HTERT RPE-1 (cell line): ENCODE data around the gene DLL3.

Experiments
- in situ Hi-C: fragments of 300-500 bp; cut with MboI; formaldehyde crosslinking; loops from 4 replicates; pipeline ENCODE4 v1.14.3; 2020; ENCODE audit warnings: low sequenced_read_pairs

DLL3 gene

GRCh38 chr19:39515551-39516191 is 16.9 kb downstream of the DLL3 start:
- in situ Hi-C loops: no loop called here

GRCh38 chr19:39516270-39516669 is 17.5 kb downstream of the DLL3 start:
- in situ Hi-C loops: no loop called here

DNA sequence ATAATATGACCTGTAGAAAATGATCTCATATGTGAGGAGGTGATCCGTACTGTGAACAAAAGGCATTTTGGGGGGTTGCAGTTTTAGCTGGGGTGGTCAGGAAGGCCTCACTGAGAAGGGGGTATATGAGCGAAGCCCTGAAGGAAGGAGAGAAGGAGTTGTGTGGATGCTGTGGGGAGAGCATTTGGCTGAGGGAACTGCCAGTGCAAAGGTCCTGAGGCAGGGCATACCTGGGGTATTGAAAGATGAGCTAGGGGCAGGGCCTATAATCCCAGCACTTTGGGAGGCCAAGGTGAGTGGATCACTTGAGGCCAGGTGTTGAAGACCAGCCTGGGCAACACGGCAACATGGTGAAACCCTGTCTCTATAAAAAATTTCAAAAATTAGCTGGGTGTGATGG is 18.7 kb downstream of the DLL3 start:
- in situ Hi-C loops: no loop called here

DNA sequence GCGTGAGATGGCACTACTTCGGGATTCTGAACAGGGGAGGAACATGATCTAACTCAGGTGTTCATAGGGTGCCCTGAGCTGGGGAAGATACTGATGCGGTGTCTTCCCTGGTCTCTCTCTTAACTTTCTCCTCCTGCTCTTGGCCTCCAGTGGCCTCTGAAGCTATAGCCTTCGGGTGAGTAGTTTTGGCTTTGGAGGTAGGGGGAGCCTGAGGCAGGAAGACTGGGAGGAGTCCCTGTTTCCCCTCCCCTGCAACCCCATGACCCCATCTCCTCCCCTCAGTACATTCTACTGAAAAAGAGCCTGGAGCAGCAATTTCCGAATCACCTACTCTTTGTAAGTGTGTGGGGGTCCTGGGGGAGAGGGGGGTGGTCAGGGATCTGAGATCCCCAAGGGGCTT is 19.7 kb downstream of the DLL3 start:
- in situ Hi-C loops: no loop called here

GRCh38 chr19:39518975-39519374 is 20.2 kb downstream of the DLL3 start:
- in situ Hi-C loops: no loop called here

DNA sequence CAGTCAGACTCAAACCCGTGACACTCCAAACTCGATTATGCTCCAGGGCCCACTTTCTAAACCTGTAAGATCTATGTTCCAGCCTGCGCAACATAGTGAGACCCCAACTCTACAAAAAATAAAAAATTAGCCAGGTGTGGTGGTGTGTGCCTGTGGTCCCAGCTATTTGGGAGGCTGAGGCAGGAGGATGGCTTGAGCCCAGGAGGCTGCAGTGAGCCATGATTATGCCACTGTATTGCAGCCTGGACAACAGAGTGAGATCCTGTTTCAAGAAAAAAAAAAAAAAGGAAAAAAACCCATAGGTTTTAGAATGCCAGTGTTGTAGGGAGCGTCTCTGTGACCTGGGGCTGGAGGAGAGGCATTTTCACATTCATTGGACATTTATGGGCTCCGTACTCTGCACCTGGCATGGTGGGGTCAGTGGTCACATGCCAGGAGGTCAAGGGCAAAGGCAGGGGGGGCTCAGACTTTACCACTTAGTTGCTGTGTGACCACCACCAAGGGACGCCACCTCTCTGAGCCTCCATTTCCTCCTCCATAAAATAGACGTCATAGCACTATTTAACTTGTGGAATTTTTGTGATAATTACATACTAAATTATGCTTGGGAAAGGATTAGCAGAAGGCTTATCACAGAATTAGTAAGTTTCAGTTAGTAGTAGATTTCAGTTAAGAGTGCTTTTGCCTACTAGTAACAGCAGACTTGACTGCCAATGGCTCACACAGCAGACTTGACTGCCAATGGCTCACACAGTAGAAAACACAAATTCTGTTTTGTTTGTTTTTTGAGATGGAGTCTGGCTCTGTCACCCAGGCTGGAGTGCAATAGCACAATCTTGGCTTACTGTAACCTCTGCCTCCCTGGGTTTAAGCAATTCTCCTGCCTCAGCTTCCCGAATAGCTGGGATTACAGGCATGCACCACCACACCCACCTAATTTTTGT is 22.1 kb downstream of the DLL3 start:
- in situ Hi-C loops: no loop called here

GRCh38 chr19:39524495-39524894 is 25.7 kb downstream of the DLL3 start:
- in situ Hi-C loops: no loop called here

GRCh38 chr19:39525205-39525604 is 26.5 kb downstream of the DLL3 start:
- in situ Hi-C loops: no loop called here

DNA sequence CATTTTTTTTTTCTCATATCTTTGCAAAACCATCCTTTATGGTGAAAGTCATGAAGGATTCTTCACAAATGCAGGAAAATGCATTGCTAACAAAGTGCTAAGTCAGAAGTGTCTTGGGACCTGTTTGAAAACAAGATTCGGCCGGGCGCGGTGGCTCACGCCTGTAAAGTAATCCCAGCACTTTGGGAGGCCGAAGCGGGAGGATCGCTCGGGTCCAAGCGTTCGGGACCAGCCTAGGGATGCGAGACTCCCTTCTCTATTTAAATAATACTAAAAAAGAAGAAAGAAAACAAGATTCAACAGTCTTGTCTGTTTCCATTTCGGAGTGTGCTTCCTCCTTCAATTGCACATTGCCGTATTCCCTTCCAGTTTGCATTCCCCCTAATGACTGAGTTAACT is 33.1 kb downstream of the DLL3 start:
- in situ Hi-C loops: no loop called here

DNA sequence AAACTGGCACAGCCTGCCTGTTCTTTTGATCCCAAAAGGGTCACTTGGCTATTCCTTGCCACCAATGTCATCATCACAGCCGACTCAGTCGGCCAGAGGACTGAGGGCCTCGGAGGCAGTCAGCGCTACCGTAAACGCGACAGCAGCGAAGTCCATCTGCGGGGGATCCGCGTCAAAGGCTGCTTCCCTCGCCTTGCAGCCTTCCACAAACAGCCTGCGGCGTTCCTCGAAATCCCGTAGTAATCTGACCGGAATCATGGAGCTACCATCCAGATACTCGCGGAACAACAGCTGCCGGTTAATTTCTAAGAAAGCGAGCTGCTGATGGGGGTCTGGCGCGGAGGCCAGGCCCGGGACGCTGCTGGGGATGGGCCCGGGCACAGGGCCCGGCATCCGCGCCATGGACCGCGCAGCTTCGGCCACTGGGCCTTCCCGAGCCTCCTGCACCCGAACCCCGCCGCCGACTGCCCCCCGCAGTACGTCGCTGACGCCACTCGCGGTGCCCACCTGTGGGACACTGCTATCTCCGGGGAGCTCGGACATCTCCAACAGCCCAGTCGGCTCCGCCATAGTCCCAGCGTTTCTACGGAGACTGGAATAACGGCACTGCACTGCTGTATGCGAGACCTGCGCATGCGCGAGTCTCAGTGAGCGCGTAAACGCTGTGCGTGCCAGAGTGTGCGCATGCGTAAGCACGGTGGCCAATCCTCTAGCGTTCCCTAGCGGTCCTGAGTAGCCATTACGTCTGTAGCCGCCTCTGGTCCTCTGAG is 33.7 kb downstream of the DLL3 start, which contains the start of gene EID2B:
TSS of gene EID2B (minus strand) at position 620 of the 770 bp plus-strand sequence. CDS start at position 570, 50 bp downstream.
- in situ Hi-C loops: no loop called here

- in situ Hi-C loops: no loop called here
These were observed 34.3 kb downstream of the DLL3 start for GRCh38 chr19:39533003-39533512.

GRCh38 chr19:39533791-39534190 is 35.0 kb downstream of the DLL3 start:
- in situ Hi-C loops: no loop called here

GRCh38 chr19:39539165-39539517 is 40.4 kb downstream of the DLL3 start:
- in situ Hi-C loops: no loop called here

- in situ Hi-C loops: no loop called here
These were observed 41.0 kb downstream of the DLL3 start, which contains the start of gene EID2 for GRCh38 chr19:39539518-39540332. Gene EID2, minus strand, starts transcription at chr19:39540161. Its CDS starts 82 bp downstream, at chr19:39540079.

- in situ Hi-C loops: no loop called here
These were observed 41.6 kb downstream of the DLL3 start for GRCh38 chr19:39540333-39540673.

DNA sequence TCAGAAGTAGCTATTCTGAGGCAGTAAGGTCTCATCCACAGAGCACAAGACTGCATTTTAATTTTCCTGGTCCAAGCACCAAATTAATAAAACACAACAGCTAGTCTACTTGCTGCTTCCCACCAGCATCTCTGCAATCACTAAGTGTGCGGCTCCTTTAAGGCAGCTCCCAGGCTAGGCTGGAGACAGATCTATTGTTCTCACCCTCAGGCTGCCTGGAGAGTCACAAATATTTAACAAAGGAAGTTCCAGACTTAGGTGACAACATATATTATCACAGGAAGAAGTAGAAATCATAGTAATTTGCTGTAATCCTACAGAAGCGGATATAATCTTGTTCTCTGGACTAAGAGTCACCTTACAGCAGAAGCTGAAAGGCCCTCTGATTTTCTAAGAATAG is 43.5 kb downstream of the DLL3 start:
- in situ Hi-C loops: no loop called here

- in situ Hi-C loops: no loop called here
These were observed 44.7 kb downstream of the DLL3 start for GRCh38 chr19:39543477-39543857.

- in situ Hi-C loops: no loop called here
These were observed 45.6 kb downstream of the DLL3 start for GRCh38 chr19:39544226-39544903.

- in situ Hi-C loops: no loop called here
These were observed 46.2 kb downstream of the DLL3 start for GRCh38 chr19:39544911-39545310.

DNA sequence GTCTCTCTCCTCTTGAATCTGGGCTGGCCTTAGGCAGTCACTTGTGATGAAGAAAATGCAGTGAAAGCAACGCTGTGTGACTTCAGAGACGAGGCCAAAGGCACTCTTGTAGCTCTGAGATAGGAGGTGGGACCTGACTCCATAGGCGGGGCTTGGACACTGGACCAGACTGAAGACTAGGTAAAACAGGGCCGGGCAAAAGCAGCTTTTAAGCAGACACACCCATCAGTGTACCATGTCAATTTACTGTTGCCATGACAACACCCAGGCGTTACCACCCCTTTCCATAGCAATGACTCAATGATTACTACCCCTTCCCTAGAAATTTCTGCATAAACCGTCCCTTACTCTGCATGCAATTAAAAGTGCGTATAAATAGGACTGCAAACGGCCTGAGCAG is 47.9 kb downstream of the DLL3 start:
- in situ Hi-C loops: no loop called here
